GM10847 (cell line): ENCODE data around the gene UBE2E1.

ENCODE experiments used
- POLR2A ChIP-seq: IDR thresholded peaks from 2 replicates; pipeline ENCODE4 v1.6.1; 2011; ENCODE audit not compliant: insufficient read length; ENCODE audit errors: extremely low read depth

UBE2E1 gene

DNA sequence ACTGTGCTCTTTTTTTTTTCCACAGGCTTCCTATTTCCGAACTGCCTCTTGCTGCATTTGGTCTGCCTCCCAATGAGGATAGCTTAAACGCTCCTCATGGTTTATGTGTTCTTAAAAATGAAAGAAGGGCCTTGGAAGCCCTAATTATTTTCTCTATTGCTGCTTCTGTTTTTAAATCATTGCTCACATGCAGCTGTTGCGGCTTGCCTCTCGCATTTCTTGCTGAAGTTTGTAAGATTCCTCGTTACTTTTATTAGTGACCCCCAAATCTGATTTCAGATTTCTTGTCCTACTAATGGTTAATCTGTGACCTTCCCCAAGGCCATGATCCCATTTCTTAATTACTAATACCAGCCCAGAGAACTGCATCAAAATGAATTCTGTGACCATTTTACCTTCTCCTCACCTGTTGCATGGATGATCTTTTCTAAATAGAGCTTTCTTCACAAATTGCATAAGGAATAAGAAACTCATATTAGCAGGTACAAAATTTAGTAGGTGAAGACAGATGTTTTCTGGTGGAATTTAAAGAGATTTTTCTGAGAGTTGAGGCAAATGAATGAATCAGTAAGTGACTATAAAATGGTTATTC is 1.8 kb downstream of the UBE2E1 start:
- no peak for TF ChIP-seq POLR2A

DNA sequence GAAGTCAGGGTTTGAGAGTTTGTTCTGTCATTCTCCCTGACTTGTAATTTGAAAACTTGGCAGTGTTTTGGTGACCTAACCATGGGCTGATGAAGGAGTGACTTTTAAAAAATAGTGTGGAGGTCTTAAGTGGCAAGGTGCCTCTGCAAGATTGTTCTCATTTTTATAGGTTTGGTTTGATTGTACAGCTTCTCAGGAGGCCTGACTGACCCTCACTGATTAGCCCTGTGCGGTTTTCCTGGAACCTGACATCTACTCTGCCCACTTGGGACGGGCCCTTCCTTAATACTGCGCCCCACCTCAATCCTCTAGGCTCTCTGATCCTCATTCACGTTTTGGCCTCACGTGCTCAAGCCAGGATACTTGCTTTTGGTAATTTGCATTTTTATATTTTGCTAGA is 2.8 kb downstream of the UBE2E1 start:
- no peak for TF ChIP-seq POLR2A

DNA sequence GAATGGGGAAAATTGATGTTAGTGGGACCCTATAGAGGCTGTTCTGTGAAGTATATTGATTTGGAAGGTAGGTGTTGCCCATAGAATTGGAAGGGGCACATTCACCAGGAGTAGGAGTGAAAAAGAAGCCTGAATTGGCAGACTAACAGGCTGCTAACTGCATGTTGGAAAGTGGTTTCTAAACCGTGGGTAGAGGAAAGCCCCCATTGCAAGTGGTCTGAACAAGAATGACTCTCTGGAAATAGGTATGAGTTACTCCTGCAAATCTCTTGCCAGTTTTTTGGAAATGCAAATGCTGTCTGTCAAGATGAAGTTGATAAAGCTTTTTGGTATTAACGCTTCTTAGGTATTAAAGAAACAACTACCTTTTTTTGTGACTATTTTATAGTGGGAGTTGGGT is 3.5 kb downstream of the UBE2E1 start:
- TF ChIP-seq POLR2A, result no peak

DNA sequence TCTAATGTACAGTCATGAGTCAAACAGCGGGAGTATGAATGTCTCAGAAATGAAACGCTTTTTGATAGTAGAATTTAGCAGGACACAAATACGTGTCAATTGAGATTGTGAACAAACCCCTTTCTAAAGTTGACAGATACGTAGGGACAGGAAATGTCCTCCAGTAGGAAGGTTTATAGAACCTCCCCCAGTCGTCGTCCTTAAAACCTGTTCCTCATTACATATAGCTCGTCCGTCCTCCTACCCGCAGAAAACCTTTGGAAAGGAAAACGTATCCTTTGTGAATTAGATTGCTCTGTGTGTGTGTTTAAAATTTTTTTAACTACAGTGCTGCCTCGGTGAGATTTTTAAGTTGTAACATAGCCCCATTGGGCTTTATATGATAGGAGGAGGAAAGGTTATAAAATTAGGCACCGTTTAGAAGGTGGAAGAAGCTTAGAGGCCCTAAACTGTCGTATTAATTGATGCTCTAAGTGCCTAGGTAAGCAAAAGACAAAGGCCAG is 4.1 kb downstream of the UBE2E1 start:
- no peak for TF ChIP-seq POLR2A

DNA sequence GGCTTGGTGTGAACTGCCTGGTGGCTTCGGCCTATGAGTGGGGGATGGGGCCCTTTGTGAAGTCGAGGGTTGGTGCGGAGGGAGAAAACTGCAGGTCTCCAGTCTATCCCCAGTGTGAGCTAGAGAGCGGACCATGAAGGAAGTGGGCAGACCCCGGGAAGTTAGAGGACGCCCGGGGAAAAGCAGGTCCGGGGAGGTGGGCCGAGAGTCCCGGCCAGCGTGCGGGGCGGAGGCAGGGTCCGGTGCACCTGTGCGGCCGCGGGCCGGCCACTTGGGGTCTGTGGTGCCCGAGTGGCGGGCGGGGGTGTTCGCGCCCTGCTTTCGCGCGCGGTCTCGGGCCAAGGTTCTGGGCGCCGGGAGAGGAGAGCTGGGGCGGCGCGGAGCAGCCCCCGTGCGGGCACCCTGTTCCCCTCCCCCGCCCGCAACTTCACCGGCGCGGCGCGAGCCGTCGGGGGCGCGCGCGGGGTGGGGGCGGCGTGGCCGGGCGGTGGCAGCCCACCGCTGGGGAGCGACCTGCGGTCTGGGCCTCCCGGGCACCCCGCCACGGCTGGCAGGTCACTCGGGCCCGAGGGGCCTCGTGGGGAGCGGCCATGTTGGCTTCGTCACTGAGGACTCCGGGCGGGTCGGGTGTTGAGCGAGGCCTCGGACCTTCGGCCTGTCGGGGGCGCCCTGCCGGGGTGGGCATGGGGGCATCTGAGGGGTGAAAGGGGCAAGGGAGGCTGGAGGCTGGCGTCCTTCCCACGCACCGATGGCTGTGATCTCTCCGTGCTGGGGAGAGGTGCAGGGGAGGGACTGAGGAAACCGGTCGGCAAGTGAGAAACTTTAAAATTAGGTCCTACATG is 4.8 kb downstream of the UBE2E1 start:
- no peak for TF ChIP-seq POLR2A

DNA sequence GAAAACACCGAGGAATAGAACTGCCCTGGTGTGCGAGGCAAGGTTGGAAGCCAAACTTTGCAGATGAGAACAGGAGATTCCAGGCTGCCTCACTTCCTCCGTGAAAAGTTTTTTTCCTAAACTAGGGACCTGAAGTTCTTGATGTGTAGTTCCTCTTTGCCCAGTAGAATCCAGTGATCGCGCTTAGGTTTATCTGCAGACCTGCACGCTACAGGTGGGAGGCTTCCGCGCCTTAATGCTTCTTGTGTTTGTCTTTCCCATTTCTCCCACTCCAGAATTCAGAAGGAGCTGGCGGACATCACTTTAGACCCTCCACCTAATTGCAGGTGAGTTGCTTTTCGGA is 5.4 kb downstream of the UBE2E1 start:
- no peak for TF ChIP-seq POLR2A

DNA sequence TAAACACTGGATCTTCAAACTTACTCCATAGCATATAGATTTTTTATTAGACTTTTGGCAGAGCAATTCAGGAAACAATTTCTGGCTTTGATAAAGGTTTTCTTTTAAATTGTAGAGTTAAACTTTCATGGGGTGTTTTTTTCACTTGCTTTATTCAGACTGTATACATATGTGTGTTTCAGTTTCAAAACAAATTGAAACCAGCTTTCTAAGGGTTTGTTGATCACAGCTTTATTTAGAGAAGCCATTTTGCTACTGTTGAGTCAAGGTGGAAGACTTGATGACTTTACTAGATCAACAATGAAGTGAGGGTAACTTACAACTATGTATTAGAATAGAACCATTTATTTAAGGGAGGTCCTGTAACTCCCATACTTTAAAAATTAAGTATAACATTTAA is 6.2 kb downstream of the UBE2E1 start:
- no peak for TF ChIP-seq POLR2A

DNA sequence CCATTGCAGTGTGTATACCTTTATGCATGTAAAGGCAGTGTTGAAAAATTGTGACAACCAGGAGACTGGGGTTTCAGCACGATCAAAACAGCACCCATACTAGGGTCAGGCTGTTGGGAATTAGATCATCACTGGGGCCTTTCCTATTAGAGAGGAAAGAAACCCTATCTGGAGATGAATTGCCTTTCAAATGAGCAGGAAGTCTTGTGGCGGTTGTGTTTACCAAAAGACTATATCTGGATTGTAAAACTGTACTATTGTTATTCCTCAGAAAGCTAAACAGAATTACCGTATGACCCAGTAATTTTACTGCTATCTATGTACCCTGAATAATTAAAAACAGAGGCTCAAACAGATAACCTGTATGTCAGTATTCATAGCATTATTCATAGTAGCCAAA is 10.1 kb downstream of the UBE2E1 start:
- no peak for TF ChIP-seq POLR2A

DNA sequence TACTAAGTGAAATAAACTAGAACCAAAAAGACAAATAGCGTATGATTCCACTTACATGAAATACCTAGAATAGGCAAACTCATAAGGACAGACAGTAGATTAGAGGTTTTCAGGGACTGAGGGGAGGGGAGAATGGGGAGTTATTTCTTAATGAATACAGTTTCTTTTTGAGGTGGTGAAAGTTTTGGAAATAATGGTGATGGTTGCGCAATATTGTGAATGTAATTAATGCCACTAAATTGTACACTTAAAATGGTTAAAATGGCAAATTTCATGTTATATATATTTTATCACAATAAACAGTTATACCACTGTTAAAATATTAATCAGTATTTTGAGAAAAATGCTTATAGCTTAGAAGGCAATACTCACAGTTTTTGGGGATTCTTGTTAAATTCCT is 11.0 kb downstream of the UBE2E1 start:
- no peak for TF ChIP-seq POLR2A

DNA sequence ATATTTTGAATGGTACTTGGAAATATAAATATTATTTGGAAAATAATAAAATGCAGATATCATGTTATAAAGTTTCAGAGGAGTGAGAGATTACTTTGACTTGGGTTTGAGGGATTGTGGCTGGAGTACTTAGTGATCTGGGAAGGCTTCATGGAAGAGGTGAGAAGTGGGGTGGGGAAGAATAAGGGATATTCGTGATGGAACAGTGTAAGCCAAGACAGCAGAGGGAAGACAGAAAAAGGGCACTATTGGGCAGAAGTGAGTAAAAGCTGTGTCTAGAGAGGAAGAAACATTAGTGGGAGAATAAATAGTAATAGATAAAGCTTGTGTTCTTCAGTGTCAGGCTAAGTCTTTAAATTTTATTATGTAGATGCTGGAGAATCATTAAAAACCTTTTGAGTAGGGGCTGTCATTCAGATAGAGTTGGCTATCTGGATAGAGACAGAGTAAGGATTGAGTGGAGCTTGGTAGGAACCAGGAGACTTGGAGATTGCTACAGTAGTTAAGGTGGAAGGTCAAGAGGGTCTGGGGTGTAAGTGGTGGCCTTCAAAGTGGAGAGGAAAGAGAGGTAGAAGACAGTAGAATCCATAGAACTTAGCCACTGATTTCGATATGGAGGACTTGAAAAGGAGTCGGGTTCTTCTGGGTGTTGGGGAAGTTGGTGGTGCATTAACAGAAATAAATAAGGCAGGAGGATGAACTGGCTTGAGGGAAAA is 11.9 kb downstream of the UBE2E1 start:
- no peak for TF ChIP-seq POLR2A

DNA sequence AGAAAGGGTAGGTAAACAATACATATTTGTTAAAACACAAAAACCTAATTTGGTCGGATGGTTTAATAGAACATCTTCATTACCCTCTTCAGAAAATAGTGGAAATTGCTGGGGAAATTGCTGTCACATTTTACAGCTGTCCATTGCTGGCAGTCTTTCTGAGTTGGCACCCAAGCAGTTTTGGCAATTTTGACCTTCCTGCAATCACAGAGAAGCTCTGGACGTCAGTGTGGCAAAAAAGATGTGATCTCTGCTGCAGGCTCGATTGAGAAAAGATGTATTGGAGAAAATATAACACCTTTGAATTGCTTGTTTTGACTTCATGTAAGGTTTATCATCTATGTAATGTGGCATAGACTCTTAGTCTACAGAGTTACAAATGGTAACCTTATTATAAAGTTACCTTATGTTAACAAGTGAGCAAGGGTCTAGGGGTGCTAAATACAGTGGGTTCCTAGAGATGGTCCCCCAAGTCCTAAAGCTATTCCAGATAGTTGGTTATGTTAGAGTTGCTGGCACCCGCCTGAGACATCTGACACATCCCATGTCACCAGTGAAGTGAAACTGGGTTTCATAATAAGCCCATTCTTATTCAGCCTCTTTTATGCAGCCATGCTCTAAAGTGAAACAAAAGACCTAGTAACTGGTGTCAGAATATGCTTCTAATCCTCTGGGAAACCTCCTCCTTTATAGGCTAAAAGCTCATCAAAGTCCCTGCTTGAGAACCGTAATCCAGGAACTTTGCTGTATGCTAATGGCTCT is 14.0 kb downstream of the UBE2E1 start:
- no peak for TF ChIP-seq POLR2A

DNA sequence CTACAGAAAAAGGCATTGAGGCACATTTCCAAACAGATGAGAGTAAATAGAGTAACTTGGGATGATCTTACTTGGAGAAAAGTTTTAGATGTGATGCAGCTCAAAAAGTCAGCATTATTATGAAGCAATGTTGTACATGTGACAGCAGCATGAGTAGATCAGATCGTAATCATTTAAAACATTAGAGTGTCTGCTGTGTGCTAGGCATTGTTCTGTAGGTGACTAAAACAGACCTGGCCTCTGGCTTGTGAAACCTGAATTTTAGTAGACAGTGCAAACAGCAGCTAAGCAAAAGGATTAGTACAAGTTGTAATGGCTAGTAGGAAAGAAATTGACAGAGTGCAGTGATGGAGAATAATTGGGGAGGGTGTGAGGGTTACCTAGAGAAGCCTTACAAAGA is 15.1 kb downstream of the UBE2E1 start:
- no peak for TF ChIP-seq POLR2A

DNA sequence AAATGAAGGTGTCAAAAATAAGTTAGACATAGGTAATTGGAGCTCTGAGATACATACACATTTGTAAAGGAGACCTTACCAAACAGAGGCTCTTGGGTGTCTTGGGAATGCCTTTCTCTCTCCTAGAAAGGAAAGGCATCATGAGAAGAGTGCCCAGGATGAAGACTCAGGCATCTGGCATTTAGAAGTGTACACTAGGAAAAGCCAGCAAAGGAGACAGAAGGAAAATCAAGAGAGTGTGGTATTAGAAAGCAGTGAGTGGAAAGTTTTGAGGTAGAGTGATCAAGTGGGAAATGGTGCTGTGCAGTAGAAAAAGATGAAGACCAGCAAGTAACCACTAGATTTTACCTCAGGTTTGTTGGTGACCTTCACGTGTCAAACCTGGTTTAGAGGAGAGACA is 16.1 kb downstream of the UBE2E1 start:
- TF ChIP-seq POLR2A, result no peak

DNA sequence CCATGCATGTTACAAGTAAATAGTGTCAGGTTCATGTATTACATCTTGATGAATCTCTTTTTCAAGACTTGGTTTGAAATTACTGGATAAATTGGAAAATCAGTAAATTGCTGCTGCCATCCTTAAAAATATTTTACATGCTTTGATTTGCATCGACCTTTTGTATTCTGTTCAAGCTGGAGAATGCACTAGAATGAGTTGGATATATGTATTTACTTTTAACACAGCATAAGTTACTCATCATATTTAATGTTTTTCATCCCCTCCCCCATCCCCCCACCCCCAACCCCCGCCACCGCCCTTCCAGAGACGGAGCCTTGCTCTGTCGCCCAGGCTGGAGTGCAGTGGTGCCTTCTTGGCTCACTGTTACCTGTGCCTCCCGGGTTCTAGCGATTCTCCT is 16.8 kb downstream of the UBE2E1 start:
- no peak for TF ChIP-seq POLR2A

DNA sequence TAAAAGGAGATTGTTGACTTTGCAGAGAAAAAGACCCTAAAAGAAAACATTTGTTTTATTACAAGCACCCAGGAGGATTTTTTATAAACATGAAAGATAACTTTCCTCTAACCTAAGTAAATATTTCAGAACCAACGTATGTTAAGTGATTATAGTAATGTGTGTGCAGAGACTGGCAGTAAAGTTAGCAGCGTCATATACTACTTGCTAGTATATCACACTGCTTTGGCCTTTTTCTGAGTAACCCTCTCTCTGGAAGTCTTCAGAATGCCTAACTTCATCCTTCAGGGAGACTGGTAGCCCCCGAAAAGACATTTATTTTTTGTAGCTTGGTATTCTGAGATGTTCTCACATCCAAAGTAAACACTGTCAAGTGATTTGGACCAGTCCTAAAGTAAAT is 17.9 kb downstream of the UBE2E1 start:
- TF ChIP-seq POLR2A, result no peak
